ENCODE measurements around the gene MAD1L1. TPM values are rescaled to one million over a fixed set of nuclear protein-coding genes. Genes with fewer than 3 reads are reported as not detected.

Gene MAD1L1
- total and polyA plus RNA-seq, 4 donors: 43.0 to 54.9 (median 49.9) TPM

DNA sequence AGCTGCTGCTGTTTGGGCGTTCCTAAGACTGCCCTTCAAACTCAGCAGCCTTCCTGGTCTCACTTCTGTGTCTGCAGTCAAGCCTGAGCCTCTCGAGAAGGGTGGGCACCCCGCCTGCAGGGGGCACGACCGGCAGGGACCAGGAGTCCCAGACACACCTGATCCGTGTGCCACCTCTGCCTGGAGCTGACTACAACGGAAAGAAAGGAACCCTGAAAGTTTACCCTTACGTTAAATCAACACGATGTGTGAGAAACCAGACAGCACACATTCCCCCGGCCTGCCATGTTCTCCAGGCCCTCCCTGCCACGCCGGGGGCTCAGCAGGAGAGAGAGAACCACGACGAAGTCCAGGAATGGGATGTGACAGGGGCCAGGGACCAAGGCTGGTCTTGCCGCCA is 5.0 kb downstream of the MAD1L1 start:
- WGBS, 2 donors: 91 to 94% methylated on average over 15 of the region's 15 CpGs
- no peak overlapping the region for H3K4me3 ChIP-seq
- H3K9ac ChIP-seq (ENCODE audit: insufficient read depth in 1 of 2, low read length in 2 of 2): no peak overlapping the region
- no peaks in the 10 kb centered on the region for H3K27me3 ChIP-seq (ENCODE audit: control insufficient read depth in 3 of 3, insufficient read depth in 3 of 3, low read length in 2 of 3)
- TF ChIP-seq, protein P1, sequence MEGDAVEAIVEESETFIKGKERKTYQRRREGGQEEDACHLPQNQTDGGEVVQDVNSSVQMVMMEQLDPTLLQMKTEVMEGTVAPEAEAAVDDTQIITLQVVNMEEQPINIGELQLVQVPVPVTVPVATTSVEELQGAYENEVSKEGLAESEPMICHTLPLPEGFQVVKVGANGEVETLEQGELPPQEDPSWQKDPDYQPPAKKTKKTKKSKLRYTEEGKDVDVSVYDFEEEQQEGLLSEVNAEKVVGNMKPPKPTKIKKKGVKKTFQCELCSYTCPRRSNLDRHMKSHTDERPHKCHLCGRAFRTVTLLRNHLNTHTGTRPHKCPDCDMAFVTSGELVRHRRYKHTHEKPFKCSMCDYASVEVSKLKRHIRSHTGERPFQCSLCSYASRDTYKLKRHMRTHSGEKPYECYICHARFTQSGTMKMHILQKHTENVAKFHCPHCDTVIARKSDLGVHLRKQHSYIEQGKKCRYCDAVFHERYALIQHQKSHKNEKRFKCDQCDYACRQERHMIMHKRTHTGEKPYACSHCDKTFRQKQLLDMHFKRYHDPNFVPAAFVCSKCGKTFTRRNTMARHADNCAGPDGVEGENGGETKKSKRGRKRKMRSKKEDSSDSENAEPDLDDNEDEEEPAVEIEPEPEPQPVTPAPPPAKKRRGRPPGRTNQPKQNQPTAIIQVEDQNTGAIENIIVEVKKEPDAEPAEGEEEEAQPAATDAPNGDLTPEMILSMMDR (IDR thresholded peaks at IDR 0.05; ENCODE audit: control extremely low read depth, extremely low read depth): no peak
- peaks cover 0 to 56% (median 27%) of the 10 kb centered on the region in 4 donors for H3K36me3 ChIP-seq (ENCODE audit: control insufficient read depth in 4 of 4, insufficient read depth in 4 of 4, low read length in 4 of 4)
- peaks cover 0 to 9% (median 7%) of the 10 kb centered on the region in 5 donors for H3K4me1 ChIP-seq (ENCODE audit: control insufficient read depth in 5 of 5, insufficient read depth in 5 of 5, low read length in 5 of 5)
- no peak for ATAC-seq (ENCODE audit: insufficient read depth, low FRiP score)
- no peaks in the 10 kb centered on the region for H3K9me3 ChIP-seq (ENCODE audit: control insufficient read depth in 4 of 4, insufficient read depth in 3 of 4, low read length in 3 of 4)
- H3K27ac ChIP-seq (ENCODE audit: low read depth in 1 of 2, low read length in 1 of 2): no peak overlapping the region
- no peak for DNase-seq

DNA sequence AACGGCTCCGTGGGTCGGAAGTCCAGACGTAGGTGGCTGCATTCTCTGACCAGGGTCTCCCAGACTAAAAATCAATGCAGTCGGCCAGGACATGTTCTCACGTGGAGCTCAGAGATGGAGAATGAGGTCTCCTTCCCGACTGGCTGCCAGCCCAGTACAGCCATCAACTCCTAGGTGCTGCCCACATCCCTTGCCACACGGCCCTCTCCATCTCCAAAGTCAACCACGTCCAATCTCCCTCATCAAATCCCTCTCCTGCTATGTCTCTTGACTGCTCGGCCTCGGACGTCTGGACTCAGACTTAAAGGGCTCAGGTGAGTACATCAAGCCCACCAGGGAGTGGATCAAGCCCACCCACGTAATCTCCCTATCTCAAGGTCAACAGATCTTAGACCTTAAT is 6.9 kb downstream of the MAD1L1 start:
- Histone ChIP-seq H3K27ac (ENCODE audit: low read depth in 1 of 2, low read length in 1 of 2) (peak overlapping the region in 1 of 2 donors; percentile 75), H3K4me1 (ENCODE audit: control insufficient read depth in 5 of 5, insufficient read depth in 5 of 5, low read length in 5 of 5) (peaks cover 0 to 7% (median 0%) of the 10 kb centered on the region in 5 donors), H3K9ac (ENCODE audit: insufficient read depth in 1 of 2, low read length in 2 of 2) (no peak overlapping the region), H3K27me3 (ENCODE audit: control insufficient read depth in 3 of 3, insufficient read depth in 3 of 3, low read length in 2 of 3) (no peaks in the 10 kb centered on the region), H3K36me3 (ENCODE audit: control insufficient read depth in 4 of 4, insufficient read depth in 4 of 4, low read length in 4 of 4) (peaks cover 0 to 60% (median 36%) of the 10 kb centered on the region in 4 donors), H3K9me3 (ENCODE audit: control insufficient read depth in 4 of 4, insufficient read depth in 3 of 4, low read length in 3 of 4) (no peaks in the 10 kb centered on the region), H3K4me3 (no peak overlapping the region)
- TF ChIP-seq, protein P1 (IDR thresholded peaks at IDR 0.05; ENCODE audit: control extremely low read depth, extremely low read depth): no peak
- DNase-seq (no peak), ATAC-seq (ENCODE audit: insufficient read depth, low FRiP score) (no peak)
- 95 to 98% methylated on average over 13 of the region's 13 CpGs for WGBS, 2 donors

DNA sequence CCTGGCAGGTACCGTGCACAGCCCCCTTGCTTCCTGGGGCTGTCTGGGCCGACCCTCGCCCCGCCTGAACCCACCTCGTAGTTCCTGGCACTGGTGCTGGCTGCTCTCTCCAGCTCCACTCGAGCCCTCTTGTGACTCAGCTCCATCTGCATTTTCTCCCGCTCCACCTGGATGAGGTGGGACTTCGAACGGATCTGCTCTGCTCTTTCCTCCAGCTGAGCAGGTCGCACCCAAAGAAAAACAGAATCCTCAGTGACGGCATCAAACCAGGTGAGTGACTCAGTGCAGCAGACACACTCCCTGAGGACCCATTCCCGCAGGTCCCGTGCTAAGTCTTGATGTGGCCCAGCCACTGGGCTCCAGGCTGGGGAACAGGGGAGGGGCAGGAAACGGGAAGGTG is 7.4 kb downstream of the MAD1L1 start:
- H3K4me1 ChIP-seq (ENCODE audit: control insufficient read depth in 5 of 5, insufficient read depth in 5 of 5, low read length in 5 of 5): peaks cover 0 to 7% (median 0%) of the 10 kb centered on the region in 5 donors
- no peaks in the 10 kb centered on the region for H3K9me3 ChIP-seq (ENCODE audit: control insufficient read depth in 4 of 4, insufficient read depth in 3 of 4, low read length in 3 of 4)
- WGBS, 2 donors: 74 to 89% methylated on average over 14 of the region's 14 CpGs
- peak overlapping the region in 1 of 2 donors; percentile 75 for H3K27ac ChIP-seq (ENCODE audit: low read depth in 1 of 2, low read length in 1 of 2)
- H3K27me3 ChIP-seq (ENCODE audit: control insufficient read depth in 3 of 3, insufficient read depth in 3 of 3, low read length in 2 of 3): no peaks in the 10 kb centered on the region
- no peak overlapping the region for H3K4me3 ChIP-seq
- DNase-seq (no peak), ATAC-seq (ENCODE audit: insufficient read depth, low FRiP score) (peak; percentile 76)
- TF ChIP-seq, protein P1 (IDR thresholded peaks at IDR 0.05; ENCODE audit: control extremely low read depth, extremely low read depth): no peak
- H3K9ac ChIP-seq (ENCODE audit: insufficient read depth in 1 of 2, low read length in 2 of 2): no peak overlapping the region
- H3K36me3 ChIP-seq (ENCODE audit: control insufficient read depth in 4 of 4, insufficient read depth in 4 of 4, low read length in 4 of 4): peaks cover 0 to 60% (median 36%) of the 10 kb centered on the region in 4 donors

DNA sequence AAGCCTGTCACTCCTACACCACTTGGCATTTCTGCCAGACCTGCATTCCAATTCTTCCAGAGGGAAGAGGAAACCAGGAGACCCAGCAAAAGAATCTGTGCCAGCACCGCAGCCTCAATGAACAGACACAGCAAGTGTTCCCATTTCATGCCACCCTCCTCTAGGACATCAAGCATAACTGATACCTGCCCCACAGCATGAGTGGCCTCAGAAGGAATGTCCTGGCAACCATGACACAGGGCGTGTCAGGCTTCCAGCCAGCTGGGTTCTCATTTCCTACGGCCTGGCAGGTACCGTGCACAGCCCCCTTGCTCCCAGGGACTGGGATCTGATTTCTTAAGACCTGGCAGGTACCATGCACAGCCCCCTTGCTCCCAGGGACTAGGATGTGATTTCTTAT is 7.8 kb downstream of the MAD1L1 start:
- Histone ChIP-seq H3K4me1 (ENCODE audit: control insufficient read depth in 5 of 5, insufficient read depth in 5 of 5, low read length in 5 of 5) (peaks cover 0 to 7% (median 0%) of the 10 kb centered on the region in 5 donors), H3K9me3 (ENCODE audit: control insufficient read depth in 4 of 4, insufficient read depth in 3 of 4, low read length in 3 of 4) (no peaks in the 10 kb centered on the region), H3K9ac (ENCODE audit: insufficient read depth in 1 of 2, low read length in 2 of 2) (no peak overlapping the region), H3K27ac (ENCODE audit: low read depth in 1 of 2, low read length in 1 of 2) (peak overlapping the region in 1 of 2 donors; percentile 75), H3K4me3 (no peak overlapping the region), H3K36me3 (ENCODE audit: control insufficient read depth in 4 of 4, insufficient read depth in 4 of 4, low read length in 4 of 4) (peaks cover 0 to 56% (median 36%) of the 10 kb centered on the region in 4 donors), H3K27me3 (ENCODE audit: control insufficient read depth in 3 of 3, insufficient read depth in 3 of 3, low read length in 2 of 3) (no peaks in the 10 kb centered on the region)
- DNase-seq (no peak), ATAC-seq (ENCODE audit: insufficient read depth, low FRiP score) (peak; percentile 74)
- WGBS, 2 donors: 74 to 79% methylated on average over 4 of the region's 4 CpGs
- TF ChIP-seq, protein P1 (IDR thresholded peaks at IDR 0.05; ENCODE audit: control extremely low read depth, extremely low read depth): no peak
